Cardiac fibroblast (primary cell): ENCODE results near the gene NDUFB11.

ENCODE experiments used
- DNase-seq, 2 donors: peaks; one replicate each; pipeline versions ENCODE4 v3.0.0 to v3.0.0-alpha.2; 2010; ENCODE audit warnings: low read depth in 2 of 2
- H3K4me3 ChIP-seq, 2 donors: replicated peaks in 1 of 2; 1 replicate in 1 of 2; 2 replicates in 1 of 2; pipeline ENCODE4 v1.5.1; 2011; ENCODE audit warnings: low read depth in 2 of 2, low read length in 2 of 2, mild to moderate bottlenecking in 2 of 2, moderate library complexity in 1 of 2
- CTCF ChIP-seq: IDR thresholded peaks from one replicate; pipeline ENCODE4 v1.5.1; 2011; ENCODE audit warnings: low read depth, mild to moderate bottlenecking, low read length, inconsistent platforms

The NDUFB11 gene

DNA sequence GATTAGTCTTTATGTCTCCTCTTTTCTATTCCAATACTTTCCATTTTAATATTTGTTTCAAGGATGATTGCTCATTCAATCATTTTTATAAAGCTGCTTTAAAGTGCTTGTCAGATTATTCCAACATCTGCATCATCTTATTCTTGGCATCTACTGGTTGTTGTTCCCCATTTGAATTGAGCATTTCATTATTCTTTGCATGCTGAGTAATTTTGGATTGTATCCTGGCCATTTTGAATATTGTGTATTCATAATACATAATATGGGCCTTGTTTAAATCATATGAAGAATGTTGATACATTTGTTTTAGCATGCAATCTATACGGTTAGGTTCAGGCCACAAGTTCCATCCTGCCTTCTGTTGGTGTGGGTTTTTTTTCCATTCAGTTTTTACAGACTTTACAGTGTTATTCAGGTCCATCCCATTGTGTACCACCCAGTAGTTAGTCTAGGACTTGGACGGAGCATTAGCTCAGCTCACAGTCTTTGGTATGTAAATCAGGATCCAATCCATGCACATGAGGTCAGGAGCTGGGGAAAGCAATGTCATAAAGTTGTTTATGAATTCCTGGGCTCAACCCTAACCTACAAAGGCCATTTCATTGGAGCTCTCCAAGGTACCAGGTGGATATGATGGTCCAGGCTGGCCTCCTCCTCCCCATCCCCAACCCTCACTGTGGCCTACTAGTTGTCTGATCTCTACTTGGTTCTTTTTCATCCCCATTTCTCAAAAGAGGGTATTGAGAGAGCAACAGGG is 46.0 kb downstream of the NDUFB11 start:
- no peak for TF ChIP-seq CTCF
- no peak overlapping the region for H3K4me3 ChIP-seq
- DNase-seq = no peak

- no peak overlapping the region for H3K4me3 ChIP-seq
- DNase-seq = no peak
- TF ChIP-seq CTCF = no peak
Observed at GRCh38 chrX:47097018-47097417, 47.5 kb downstream of the NDUFB11 start.

GRCh38 chrX:47093860-47094259 is 50.6 kb downstream of the NDUFB11 start:
- DNase-seq = no peak

DNA sequence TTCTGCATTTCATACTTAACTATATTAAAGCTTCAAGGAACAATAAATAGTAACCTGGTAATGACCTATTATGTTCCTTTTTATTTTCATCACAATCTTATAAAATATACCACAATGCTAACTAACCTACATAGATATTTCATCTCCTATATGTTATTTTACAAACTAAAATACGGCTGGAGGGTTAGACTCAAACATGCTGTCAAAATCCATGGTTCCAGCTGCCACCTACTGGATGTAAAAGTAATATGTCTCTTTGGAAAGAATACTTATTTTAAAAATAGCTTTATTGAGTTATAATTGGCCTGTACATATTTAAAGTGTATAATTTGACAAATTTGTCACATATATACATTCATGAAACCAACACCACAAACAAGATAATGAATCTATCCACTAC is 51.3 kb downstream of the NDUFB11 start:
- TF ChIP-seq CTCF = no peak
- no peak overlapping the region for H3K4me3 ChIP-seq
- peak; percentile 49 to 54 for DNase-seq

More at GRCh38 chrX:47093860-47094259, 50.6 kb downstream of the NDUFB11 start:
- TF ChIP-seq CTCF = no peak
- no peak overlapping the region for H3K4me3 ChIP-seq
